PC-9 (cell line): ENCODE results near the gene COL15A1.

Experiments used
- EZH2 ChIP-seq: fragments of 200-600 bp; sonication (generic); IDR thresholded peaks from 2 replicates; pipeline ENCODE4 v1.8.0; 2017; ENCODE audit warnings: antibody characterized with exemption, low read depth
- TF ChIP-seq, protein P1 (sequence below): fragments of 200-600 bp; sonication (generic); conservative IDR thresholded peaks from 2 replicates; pipeline ENCODE4 v1.6.1; 2017; ENCODE audit warnings: mixed run types, antibody characterized with exemption, mild to moderate bottlenecking, moderate library complexity

DNA sequence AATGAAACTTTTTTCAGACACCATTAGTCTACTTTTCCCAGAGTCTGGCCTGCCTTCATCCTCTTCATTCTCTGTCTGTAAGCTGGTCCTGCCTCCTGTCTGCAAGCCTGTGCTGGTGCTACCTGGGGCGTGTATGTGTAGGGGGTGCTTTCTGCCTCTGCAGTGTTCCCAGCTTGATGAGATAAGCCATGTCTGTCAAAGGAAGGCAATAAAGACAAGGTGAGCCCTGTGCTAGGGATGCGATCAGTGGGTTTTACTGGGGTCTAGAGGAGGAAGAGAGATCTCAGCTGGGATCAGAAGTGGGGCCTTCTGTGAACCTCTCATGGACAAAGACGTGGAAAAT lies 83.2 kb downstream of the COL15A1 start:
- TF ChIP-seq, protein P1, sequence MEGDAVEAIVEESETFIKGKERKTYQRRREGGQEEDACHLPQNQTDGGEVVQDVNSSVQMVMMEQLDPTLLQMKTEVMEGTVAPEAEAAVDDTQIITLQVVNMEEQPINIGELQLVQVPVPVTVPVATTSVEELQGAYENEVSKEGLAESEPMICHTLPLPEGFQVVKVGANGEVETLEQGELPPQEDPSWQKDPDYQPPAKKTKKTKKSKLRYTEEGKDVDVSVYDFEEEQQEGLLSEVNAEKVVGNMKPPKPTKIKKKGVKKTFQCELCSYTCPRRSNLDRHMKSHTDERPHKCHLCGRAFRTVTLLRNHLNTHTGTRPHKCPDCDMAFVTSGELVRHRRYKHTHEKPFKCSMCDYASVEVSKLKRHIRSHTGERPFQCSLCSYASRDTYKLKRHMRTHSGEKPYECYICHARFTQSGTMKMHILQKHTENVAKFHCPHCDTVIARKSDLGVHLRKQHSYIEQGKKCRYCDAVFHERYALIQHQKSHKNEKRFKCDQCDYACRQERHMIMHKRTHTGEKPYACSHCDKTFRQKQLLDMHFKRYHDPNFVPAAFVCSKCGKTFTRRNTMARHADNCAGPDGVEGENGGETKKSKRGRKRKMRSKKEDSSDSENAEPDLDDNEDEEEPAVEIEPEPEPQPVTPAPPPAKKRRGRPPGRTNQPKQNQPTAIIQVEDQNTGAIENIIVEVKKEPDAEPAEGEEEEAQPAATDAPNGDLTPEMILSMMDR, result no peak
- no peak for TF ChIP-seq EZH2
